ENCODE results near the gene PTGFRN.

- TF ChIP-seq CTCF (IDR thresholded peaks at IDR 0.05 in 2 of 3, conservative IDR thresholded peaks at IDR 0.05 in 1 of 3; ENCODE audit: borderline replicate concordance in 1 of 3, insufficient read depth in 1 of 3, low read depth in 2 of 3, low read length in 2 of 3) (no peak), EZH2 (IDR thresholded peaks at IDR 0.05) (no peak), POLR2AphosphoS5 (IDR thresholded peaks at IDR 0.05; ENCODE audit: low read depth, low read length) (no peak), REST (IDR thresholded peaks at IDR 0.05; ENCODE audit: low read depth) (no peak), POLR2A (IDR thresholded peaks at IDR 0.05; ENCODE audit: borderline replicate concordance, extremely low read depth, insufficient read depth, insufficient read length) (no peak), RAD21 (IDR thresholded peaks at IDR 0.05; ENCODE audit: low read depth) (no peak), SP1 (IDR thresholded peaks at IDR 0.05; ENCODE audit: low read depth) (no peak), CEBPB (IDR thresholded peaks at IDR 0.05; ENCODE audit: low read depth) (no peak), EGR1 (IDR thresholded peaks at IDR 0.05; ENCODE audit: low read depth) (no peak)
Observed at GRCh38 chr1:116906812-116907211, 2.9 kb upstream of the PTGFRN start.

Data from HCT116 (cell line).